ENCODE results near the gene RAB31.

Gene RAB31

DNA sequence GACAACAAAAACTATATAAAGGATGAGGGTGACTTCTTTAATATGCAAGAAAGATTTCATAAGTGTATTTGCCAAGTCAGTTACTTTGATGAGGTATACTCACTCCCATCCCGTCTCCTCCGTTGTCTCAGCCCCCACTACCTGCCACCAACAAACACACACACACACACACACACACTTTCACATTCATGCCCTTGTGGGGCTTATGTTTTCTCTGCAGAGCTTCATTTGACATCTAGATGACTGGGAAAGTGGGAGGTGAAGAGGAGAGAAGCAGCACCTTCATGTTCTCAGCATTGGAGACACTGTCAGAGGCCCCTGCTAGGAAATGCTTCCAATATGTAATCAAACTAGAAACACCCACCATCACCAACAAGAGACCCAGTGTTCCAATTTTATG lies 155.2 kb downstream of the RAB31 start:
- Histone ChIP-seq H3K4me3 (ENCODE audit: low read depth in 1 of 5, low read length in 5 of 5) (no peak overlapping the region), H3K4me1 (ENCODE audit: control insufficient read depth in 5 of 5, insufficient read depth in 5 of 5, low read length in 5 of 5) (no peaks in the 10 kb centered on the region), H3K36me3 (ENCODE audit: control insufficient read depth in 5 of 5, insufficient read depth in 5 of 5, low read length in 5 of 5) (peaks cover 0 to 14% (median 3%) of the 10 kb centered on the region in 5 donors), H3K9me3 (ENCODE audit: control insufficient read depth in 5 of 5, low read length in 5 of 5) (peaks cover 0 to 9% (median 4%) of the 10 kb centered on the region in 5 donors), H3K27me3 (ENCODE audit: control insufficient read depth in 5 of 5, insufficient read depth in 4 of 5, low read length in 5 of 5) (no peaks in the 10 kb centered on the region), H3K27ac (ENCODE audit: low read depth, low read length) (no peak overlapping the region), H3K9ac (ENCODE audit: low read length in 5 of 5) (no peak overlapping the region)

DNA sequence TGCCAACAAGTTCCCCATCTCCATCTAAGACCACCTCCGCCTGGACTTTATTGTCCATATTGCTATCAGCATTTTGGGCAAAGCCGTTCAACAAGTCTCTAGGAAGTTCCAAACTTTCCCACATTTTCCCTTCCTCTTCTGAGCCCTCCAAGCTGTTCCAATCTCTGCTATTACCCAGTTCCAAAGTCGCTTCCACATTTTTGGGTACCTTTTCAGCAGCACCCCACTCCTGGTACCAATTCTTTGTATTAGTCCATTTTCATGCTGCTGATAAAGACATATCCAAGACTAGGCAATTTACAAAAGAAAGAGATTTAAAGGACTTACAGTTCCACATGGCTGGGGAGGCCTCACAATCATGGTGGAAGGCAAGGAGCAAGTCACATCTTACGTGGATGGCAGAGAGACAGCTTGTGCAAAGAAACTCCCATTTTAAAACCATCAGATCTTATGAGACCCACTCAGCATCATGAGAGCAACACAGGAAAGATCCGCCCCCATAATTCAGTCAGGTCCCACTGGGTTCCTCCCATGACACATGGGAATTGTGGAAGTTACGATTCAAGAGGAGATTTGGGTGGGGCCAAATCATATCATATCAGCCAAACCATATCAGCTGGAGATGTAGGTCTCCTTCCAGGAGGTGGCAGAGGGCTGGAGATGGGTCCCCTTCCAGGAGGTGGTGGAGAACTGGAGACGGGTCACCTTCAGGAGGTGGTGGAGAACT lies 157.8 kb downstream of the RAB31 start:
- no peak overlapping the region for H3K4me3 ChIP-seq (ENCODE audit: low read depth in 1 of 5, low read length in 5 of 5)
- peaks cover 0 to 5% (median 0%) of the 10 kb centered on the region in 5 donors for H3K36me3 ChIP-seq (ENCODE audit: control insufficient read depth in 5 of 5, insufficient read depth in 5 of 5, low read length in 5 of 5)
- H3K27me3 ChIP-seq (ENCODE audit: control insufficient read depth in 5 of 5, insufficient read depth in 4 of 5, low read length in 5 of 5), result no peaks in the 10 kb centered on the region
- H3K9me3 ChIP-seq (ENCODE audit: control insufficient read depth in 5 of 5, low read length in 5 of 5), result peaks cover 0 to 9% (median 4%) of the 10 kb centered on the region in 5 donors
- H3K4me1 ChIP-seq (ENCODE audit: control insufficient read depth in 5 of 5, insufficient read depth in 5 of 5, low read length in 5 of 5), result peaks cover 0 to 11% (median 0%) of the 10 kb centered on the region in 5 donors
- no peak overlapping the region for H3K9ac ChIP-seq (ENCODE audit: low read length in 5 of 5)
- no peak overlapping the region for H3K27ac ChIP-seq (ENCODE audit: low read depth, low read length)

DNA sequence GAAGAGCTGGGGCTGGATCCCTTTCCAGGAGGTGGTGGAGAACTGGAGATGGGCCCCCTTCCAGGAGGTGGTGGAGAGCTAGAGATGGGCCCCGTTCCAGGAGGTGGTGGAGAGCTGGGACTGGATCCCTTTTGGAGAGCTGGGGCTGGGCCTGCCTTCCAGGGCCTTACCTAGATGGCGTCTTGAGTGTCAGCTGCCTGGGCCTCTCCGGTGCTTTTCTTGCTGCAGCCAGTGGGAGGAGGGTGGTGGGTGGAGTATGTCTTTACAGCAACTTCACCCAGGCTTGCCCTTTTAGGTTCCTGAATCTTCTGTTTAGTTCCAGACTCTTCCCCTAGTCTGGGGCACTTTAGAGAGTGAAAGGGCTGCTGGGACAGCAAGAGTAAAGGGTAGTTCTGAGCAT lies 158.5 kb downstream of the RAB31 start:
- Histone ChIP-seq H3K9ac (ENCODE audit: low read length in 5 of 5) (no peak overlapping the region), H3K4me1 (ENCODE audit: control insufficient read depth in 5 of 5, insufficient read depth in 5 of 5, low read length in 5 of 5) (peaks cover 0 to 11% (median 0%) of the 10 kb centered on the region in 5 donors), H3K27me3 (ENCODE audit: control insufficient read depth in 5 of 5, insufficient read depth in 4 of 5, low read length in 5 of 5) (no peaks in the 10 kb centered on the region), H3K27ac (ENCODE audit: low read depth, low read length) (no peak overlapping the region), H3K9me3 (ENCODE audit: control insufficient read depth in 5 of 5, low read length in 5 of 5) (peaks cover 0 to 9% (median 4%) of the 10 kb centered on the region in 5 donors), H3K4me3 (ENCODE audit: low read depth in 1 of 5, low read length in 5 of 5) (no peak overlapping the region), H3K36me3 (ENCODE audit: control insufficient read depth in 5 of 5, insufficient read depth in 5 of 5, low read length in 5 of 5) (peaks cover 0 to under 1% (median 0%) of the 10 kb centered on the region in 5 donors)

DNA sequence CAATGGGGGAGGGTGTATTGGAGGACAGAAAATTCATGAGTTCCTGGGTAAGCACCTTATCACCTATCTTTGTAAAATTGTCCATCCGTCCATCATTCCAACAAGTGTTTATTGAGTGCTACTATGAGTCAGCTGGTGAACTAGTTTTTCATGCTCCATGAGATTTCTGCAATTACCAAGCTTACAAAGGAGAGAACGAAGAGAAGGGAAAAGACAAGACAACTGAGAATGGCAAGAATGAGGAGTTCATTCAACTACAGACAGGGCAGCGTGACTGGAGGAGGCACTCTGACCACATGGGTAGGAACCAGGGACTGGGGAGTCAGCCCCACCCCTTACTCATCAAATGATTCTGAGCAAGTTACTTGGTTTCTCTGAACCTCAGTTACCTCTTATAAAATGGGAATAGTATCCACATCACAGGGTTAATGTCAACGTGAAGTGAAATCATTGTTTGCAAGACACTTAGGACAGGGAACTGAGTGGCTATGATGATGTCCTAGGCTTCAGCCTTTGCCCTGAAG lies 159.0 kb downstream of the RAB31 start:
- H3K27ac ChIP-seq (ENCODE audit: low read depth, low read length), result no peak overlapping the region
- no peak overlapping the region for H3K9ac ChIP-seq (ENCODE audit: low read length in 5 of 5)
- H3K4me3 ChIP-seq (ENCODE audit: low read depth in 1 of 5, low read length in 5 of 5), result no peak overlapping the region
- H3K36me3 ChIP-seq (ENCODE audit: control insufficient read depth in 5 of 5, insufficient read depth in 5 of 5, low read length in 5 of 5), result no peaks in the 10 kb centered on the region
- H3K9me3 ChIP-seq (ENCODE audit: control insufficient read depth in 5 of 5, low read length in 5 of 5), result peaks cover 0 to 9% (median 4%) of the 10 kb centered on the region in 5 donors
- H3K4me1 ChIP-seq (ENCODE audit: control insufficient read depth in 5 of 5, insufficient read depth in 5 of 5, low read length in 5 of 5), result peaks cover 0 to 11% (median 0%) of the 10 kb centered on the region in 5 donors
- no peaks in the 10 kb centered on the region for H3K27me3 ChIP-seq (ENCODE audit: control insufficient read depth in 5 of 5, insufficient read depth in 4 of 5, low read length in 5 of 5)

DNA sequence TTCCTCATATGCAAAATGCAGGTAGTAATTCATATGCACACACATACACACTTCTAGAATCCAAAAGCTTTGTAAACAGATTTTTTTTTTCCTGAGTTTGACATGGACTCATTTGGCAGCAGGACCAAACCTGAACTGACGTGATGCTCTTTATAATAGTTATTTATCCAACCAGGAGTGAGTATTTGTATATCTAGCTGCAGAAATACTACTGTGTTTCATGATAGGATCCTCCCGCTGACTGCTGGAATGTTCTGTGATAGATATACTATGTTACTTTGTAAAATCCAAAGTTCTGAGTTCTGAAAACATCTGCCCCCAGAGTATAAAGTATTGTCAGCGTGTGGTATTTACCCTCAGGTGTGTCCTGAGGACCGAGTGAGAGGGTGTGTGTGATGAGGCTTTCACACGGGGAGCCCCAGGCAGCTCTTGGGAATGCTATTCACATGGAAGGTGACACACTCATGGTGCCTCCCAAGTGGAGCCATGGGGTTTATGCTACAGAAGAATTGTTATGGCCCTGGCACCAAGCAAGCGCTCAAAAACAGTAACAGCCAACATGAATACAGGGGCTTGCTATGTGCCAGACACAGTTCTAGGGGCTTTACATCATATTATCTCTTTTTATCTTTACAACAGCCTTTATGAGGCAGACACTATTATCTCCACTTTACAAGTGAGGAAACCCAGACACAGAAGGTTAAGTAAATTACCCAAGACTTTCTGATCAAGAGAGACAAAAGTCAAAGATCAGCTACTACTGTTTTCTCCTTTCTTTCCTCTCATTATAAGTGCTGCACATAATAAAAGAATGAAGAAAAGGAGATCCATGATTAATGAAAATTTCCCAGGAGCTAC lies 161.0 kb downstream of the RAB31 start:
- H3K4me1 ChIP-seq (ENCODE audit: control insufficient read depth in 5 of 5, insufficient read depth in 5 of 5, low read length in 5 of 5), result peaks cover 0 to 11% (median 0%) of the 10 kb centered on the region in 5 donors
- H3K9ac ChIP-seq (ENCODE audit: low read length in 5 of 5), result no peak overlapping the region
- no peak overlapping the region for H3K27ac ChIP-seq (ENCODE audit: low read depth, low read length)
- H3K27me3 ChIP-seq (ENCODE audit: control insufficient read depth in 5 of 5, insufficient read depth in 4 of 5, low read length in 5 of 5), result no peaks in the 10 kb centered on the region
- no peaks in the 10 kb centered on the region for H3K36me3 ChIP-seq (ENCODE audit: control insufficient read depth in 5 of 5, insufficient read depth in 5 of 5, low read length in 5 of 5)
- H3K9me3 ChIP-seq (ENCODE audit: control insufficient read depth in 5 of 5, low read length in 5 of 5), result peaks cover 0 to 9% (median 4%) of the 10 kb centered on the region in 5 donors
- H3K4me3 ChIP-seq (ENCODE audit: low read depth in 1 of 5, low read length in 5 of 5), result no peak overlapping the region

DNA sequence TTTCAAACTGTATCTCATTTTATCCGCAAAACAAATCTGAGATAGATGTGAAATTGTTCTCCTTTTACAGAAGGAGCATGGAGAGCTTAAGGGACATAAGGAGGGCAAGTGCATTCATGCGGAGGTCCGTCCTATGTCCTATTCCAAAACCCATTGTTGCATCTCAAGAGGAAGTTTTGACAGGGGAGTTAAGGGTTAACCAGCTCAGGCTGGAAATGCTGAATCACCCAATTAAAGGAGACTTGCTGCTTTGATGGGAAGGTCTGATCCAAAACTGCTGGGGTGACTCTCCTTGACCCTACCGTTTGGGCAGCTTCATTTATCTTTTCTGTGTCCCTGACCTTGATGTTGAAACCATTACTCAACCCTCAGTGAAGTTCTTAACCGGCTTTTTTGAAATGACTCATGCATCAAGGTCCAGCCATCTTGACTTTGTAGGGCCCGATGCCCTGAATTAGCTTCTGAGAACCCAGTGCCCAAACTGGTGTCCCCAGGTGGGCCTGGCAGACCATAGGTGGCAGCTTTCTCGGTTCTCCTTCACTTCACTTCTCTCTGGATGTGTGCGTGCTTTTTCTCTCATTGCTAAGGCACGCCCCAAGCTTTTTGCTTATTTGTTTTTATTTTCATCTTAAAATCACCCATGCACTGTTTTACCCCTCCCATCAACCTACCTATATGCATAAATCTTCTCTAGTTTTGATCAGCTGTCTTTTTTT lies 161.8 kb downstream of the RAB31 start:
- no peaks in the 10 kb centered on the region for H3K36me3 ChIP-seq (ENCODE audit: control insufficient read depth in 5 of 5, insufficient read depth in 5 of 5, low read length in 5 of 5)
- no peak overlapping the region for H3K4me3 ChIP-seq (ENCODE audit: low read depth in 1 of 5, low read length in 5 of 5)
- H3K9me3 ChIP-seq (ENCODE audit: control insufficient read depth in 5 of 5, low read length in 5 of 5), result peaks cover 0 to 9% (median 4%) of the 10 kb centered on the region in 5 donors
- no peak overlapping the region for H3K9ac ChIP-seq (ENCODE audit: low read length in 5 of 5)
- H3K27ac ChIP-seq (ENCODE audit: low read depth, low read length), result no peak overlapping the region
- no peaks in the 10 kb centered on the region for H3K27me3 ChIP-seq (ENCODE audit: control insufficient read depth in 5 of 5, insufficient read depth in 4 of 5, low read length in 5 of 5)
- peaks cover 0 to 11% (median 0%) of the 10 kb centered on the region in 5 donors for H3K4me1 ChIP-seq (ENCODE audit: control insufficient read depth in 5 of 5, insufficient read depth in 5 of 5, low read length in 5 of 5)

DNA sequence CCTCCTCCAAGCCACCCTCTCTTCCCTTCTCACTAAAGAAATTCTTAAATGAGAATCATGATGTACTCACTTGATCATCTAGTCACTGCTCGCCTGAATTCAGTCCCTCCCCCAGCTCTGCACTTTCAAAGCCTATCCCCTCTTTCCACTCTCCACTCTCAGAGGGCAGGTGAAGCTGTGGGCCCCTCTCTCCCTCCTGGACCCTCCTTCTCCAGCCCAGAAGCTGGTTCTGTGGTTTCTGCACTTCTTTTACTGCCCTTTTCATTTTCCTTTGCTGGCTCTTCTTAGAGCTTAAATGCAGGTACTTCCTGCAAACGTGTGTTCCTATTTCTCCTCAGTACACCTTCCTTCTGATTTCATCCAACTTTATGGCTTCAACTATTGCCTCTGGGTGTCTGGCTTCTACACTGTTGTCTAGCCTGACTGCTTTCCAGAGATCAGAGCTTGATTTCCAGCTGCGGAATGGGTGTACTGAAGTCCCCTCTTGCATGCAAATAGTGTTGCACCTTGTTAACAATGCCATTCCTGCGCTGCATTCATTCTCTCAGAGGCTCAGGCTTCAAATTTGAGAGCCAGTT lies 162.4 kb downstream of the RAB31 start:
- Histone ChIP-seq H3K9me3 (ENCODE audit: control insufficient read depth in 5 of 5, low read length in 5 of 5) (peaks cover 0 to 9% (median 4%) of the 10 kb centered on the region in 5 donors), H3K9ac (ENCODE audit: low read length in 5 of 5) (no peak overlapping the region), H3K27ac (ENCODE audit: low read depth, low read length) (no peak overlapping the region), H3K4me3 (ENCODE audit: low read depth in 1 of 5, low read length in 5 of 5) (no peak overlapping the region), H3K27me3 (ENCODE audit: control insufficient read depth in 5 of 5, insufficient read depth in 4 of 5, low read length in 5 of 5) (no peaks in the 10 kb centered on the region), H3K4me1 (ENCODE audit: control insufficient read depth in 5 of 5, insufficient read depth in 5 of 5, low read length in 5 of 5) (peaks cover 0 to 11% (median 0%) of the 10 kb centered on the region in 5 donors), H3K36me3 (ENCODE audit: control insufficient read depth in 5 of 5, insufficient read depth in 5 of 5, low read length in 5 of 5) (no peaks in the 10 kb centered on the region)

DNA sequence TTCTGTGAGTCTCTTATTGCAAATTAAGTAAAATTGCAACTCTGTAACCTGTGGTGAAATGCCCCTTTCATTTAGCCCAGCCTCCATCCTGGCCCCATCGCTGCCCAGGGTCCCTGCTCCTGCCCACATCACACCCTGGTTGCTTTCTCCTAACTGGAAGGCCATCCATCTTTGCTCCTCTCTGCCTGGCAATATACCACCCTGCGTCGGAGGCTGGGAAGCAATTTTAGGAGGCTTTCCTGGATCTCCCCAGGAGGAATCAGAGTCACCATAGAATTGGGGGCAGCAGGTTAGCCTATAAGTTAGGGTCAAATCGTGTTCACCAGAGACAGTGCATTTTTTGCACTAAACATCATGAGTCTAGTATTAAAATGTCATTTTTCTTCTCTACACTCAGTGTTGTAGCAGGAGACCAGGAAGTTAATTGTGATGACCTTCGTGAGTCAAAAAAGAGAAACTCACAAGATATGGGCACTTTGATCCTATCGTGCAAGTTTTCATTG lies 163.2 kb downstream of the RAB31 start:
- Histone ChIP-seq H3K4me3 (ENCODE audit: low read depth in 1 of 5, low read length in 5 of 5) (no peak overlapping the region), H3K36me3 (ENCODE audit: control insufficient read depth in 5 of 5, insufficient read depth in 5 of 5, low read length in 5 of 5) (no peaks in the 10 kb centered on the region), H3K27ac (ENCODE audit: low read depth, low read length) (no peak overlapping the region), H3K9ac (ENCODE audit: low read length in 5 of 5) (no peak overlapping the region), H3K27me3 (ENCODE audit: control insufficient read depth in 5 of 5, insufficient read depth in 4 of 5, low read length in 5 of 5) (no peaks in the 10 kb centered on the region), H3K4me1 (ENCODE audit: control insufficient read depth in 5 of 5, insufficient read depth in 5 of 5, low read length in 5 of 5) (peaks cover 0 to 11% (median 0%) of the 10 kb centered on the region in 5 donors), H3K9me3 (ENCODE audit: control insufficient read depth in 5 of 5, low read length in 5 of 5) (peaks cover 0 to 5% (median under 1%) of the 10 kb centered on the region in 5 donors)

DNA sequence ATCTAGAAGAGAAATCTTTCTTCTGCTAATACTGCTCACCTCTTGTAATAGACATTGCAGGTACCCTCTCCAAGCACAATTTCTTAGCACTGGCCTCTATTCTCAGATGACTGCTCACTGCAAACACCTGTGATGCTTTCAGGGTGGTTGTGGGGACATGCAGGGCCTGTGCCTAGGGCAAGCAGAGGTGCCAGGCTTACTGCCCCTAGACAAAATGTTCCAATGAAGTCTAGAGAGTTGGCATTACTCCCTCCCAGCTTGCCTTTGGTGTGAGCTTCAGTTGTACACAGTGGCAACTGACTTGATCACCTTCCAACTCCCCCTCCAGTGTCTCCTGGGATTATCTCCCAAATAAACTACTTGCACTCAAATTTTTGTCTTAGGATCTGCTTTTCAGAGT lies 164.7 kb downstream of the RAB31 start:
- Histone ChIP-seq H3K27me3 (ENCODE audit: control insufficient read depth in 5 of 5, insufficient read depth in 4 of 5, low read length in 5 of 5) (no peaks in the 10 kb centered on the region), H3K9me3 (ENCODE audit: control insufficient read depth in 5 of 5, low read length in 5 of 5) (no peaks in the 10 kb centered on the region), H3K36me3 (ENCODE audit: control insufficient read depth in 5 of 5, insufficient read depth in 5 of 5, low read length in 5 of 5) (no peaks in the 10 kb centered on the region), H3K27ac (ENCODE audit: low read depth, low read length) (no peak overlapping the region), H3K9ac (ENCODE audit: low read length in 5 of 5) (no peak overlapping the region), H3K4me3 (ENCODE audit: low read depth in 1 of 5, low read length in 5 of 5) (no peak overlapping the region), H3K4me1 (ENCODE audit: control insufficient read depth in 5 of 5, insufficient read depth in 5 of 5, low read length in 5 of 5) (peaks cover 0 to 19% (median 7%) of the 10 kb centered on the region in 5 donors)

Data from subcutaneous abdominal adipose tissue (tissue), 5 donors.